Measurements from ENCODE around the gene PLCB4.

GRCh38 chr20:9235518-9235917, 166.6 kb downstream of the PLCB4 start:
- TF ChIP-seq CTCF (conservative IDR thresholded peaks at IDR 0.05; ENCODE audit: low read depth in 2 of 2) (no peak), ETS1 (IDR thresholded peaks at IDR 0.05) (no peak)

Measured in GM23338 (cell line).